Non-pigmented ciliary epithelial cell (primary cell): Measurements from ENCODE around the gene SLC2A4RG.

Experiments
- DNase-seq: peaks from one replicate; pipeline ENCODE4 v3.0.0-alpha.2; 2010; ENCODE audit warnings: low read depth

Gene SLC2A4RG, protein sequence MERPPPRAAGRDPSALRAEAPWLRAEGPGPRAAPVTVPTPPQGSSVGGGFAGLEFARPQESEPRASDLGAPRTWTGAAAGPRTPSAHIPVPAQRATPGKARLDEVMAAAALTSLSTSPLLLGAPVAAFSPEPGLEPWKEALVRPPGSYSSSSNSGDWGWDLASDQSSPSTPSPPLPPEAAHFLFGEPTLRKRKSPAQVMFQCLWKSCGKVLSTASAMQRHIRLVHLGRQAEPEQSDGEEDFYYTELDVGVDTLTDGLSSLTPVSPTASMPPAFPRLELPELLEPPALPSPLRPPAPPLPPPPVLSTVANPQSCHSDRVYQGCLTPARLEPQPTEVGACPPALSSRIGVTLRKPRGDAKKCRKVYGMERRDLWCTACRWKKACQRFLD

DNA sequence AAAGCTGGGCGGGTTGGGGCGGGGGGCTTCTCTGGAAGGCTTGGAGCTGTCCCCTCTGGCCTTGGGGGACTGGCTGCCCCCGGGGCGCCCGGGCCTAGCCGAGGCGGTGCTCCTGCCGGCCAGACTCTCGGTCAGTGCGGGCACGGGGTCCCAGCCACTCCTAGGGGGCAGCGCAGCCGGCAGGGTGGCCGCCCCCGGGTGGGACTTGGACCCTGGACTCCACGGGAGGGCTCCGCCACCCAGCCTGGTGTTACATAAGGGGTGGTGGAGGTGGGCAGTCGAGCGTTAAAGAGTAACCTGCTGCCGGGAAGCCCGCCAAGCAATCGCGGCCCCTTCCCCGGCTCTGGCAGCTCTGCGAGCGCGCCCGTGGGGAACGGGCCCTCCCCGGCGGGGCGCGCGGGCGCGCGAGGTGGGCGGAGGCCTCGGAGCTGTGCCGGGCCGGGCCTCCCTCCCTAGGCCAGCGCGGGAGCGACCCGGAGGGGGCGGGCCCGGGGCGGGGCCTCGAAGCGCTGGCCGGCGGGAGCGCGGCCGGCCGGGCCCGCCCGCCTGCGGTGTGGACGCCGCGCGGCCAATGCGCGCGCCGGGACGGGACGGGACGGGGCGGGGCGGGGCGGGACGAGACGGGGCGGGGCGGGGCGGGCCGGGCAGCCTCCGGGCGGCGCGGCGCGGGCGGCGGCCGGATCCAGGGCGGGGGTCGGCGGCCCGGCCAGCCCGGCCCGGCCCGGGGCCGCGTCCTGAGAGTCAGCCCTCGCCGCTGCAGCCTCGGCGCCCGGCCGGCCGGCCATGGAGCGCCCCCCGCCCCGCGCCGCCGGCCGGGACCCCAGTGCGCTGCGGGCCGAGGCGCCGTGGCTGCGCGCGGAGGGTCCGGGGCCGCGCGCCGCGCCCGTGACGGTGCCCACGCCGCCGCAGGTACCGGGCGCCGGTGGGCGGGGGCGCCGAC lies at the start of gene SLC2A4RG:
Gene SLC2A4RG (plus strand): TSS at position 647 of the 940 bp plus-strand sequence. CDS start 137 bp downstream, at position 784.
- DNase-seq, result no peak

GRCh38 chr20:63690003-63690897 lies 49.3 kb upstream of the SLC2A4RG start:
- no peak for DNase-seq

DNA sequence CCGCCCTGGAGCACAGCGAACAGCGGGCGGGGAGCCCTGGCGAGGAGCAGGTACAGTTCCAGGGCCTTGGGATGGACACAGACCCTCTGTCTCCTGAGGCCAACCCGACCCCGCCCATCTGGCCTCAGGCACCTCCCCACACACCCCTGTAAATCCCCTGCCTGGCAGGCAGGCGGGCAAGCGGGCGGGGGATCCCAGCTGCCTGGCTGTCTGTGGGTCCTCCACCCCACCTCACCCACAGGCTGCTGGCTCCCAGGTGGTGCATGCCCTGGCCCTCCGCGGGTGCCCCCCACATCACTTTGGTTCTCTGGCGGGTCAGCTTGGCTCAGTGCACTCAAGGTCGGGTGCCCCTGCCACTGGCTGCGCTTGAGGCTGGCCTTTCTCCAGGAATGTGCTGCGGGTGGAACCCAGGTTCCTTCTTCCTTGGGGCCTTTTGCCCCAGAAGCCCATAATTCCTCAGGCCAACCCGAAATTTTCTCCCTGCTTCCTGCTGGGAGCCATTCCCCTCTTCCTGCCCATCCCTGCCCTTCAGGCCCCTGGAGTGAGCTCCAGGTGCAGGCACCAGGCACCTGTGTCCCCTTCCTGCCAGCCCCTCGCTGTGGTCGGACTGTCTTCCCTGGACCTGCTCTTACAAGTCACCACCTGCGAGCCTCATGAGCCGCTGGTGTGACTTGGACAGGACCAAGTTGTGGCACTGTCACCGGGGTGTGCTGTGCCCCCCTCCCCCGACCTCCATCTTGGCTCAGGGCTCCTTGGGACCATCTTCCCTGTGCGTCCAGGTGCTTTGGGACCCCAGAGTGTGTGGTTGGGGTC lies 48.5 kb upstream of the SLC2A4RG start:
- DNase-seq, result no peak

DNA sequence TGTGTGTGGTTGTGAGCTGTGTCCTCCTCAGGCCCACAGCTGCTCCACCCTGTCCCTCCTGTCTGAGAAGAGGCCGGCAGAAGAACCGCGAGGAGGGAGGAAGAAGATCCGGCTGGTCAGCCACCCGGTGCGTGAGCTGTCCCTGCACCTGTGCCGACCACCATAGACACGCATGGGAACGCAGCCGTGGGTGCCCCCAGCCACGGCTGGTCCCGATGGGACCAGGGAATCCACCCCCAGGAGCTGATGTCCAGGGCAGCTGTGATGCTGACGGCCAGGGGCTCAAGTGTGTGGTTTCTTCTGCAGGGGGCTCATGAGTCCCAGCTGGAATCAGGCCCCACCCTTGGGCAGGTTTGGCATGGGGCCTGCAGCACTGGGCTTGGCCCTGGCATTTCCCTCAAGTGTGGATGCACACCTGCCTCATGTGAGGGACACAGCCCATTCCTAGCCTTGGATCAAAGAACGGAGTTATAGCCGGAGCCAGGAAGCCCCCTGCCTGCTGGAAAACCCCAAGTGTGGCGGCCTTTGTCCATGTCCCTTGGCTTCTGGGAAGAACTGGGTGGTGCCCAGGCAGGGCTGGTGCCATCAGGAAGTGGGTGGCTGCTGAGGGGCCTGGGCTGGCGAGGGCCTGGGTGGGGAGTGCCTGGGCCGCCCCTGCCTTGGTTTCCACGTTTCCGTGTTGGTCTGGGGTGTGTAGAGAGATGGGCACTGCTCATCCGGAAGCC lies 47.7 kb upstream of the SLC2A4RG start:
- no peak for DNase-seq

GRCh38 chr20:63692436-63693082 lies 47.0 kb upstream of the SLC2A4RG start:
- DNase-seq, result no peak

DNA sequence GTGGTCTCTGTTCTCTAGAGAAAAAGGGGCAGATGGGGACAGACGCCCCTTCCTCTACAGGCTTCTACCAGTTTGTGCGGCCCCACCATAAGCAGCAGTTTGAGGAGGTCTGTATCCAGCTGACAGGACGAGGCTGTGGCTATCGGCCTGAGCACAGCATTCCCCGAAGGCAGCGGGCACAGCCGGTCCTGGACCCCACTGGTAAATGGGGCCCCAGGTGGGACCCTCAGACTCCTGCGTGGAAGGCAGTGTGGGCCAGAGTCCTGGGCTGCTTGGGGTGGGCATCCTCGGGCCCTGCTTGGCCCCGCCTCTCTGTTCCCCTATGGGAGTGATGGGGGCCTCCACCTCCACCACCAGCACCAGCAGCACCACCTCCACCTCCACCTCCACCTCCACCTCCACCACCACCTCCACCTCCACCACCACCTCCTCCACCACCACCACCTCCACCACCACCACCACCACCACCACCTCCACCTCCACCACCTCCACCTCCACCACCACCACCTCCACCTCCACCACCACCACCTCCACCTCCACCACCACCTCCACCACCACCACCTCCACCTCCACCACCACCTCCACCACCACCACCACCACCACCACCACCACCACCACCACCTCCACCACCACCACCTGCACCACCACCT lies 46.4 kb upstream of the SLC2A4RG start:
- DNase-seq, result no peak

DNA sequence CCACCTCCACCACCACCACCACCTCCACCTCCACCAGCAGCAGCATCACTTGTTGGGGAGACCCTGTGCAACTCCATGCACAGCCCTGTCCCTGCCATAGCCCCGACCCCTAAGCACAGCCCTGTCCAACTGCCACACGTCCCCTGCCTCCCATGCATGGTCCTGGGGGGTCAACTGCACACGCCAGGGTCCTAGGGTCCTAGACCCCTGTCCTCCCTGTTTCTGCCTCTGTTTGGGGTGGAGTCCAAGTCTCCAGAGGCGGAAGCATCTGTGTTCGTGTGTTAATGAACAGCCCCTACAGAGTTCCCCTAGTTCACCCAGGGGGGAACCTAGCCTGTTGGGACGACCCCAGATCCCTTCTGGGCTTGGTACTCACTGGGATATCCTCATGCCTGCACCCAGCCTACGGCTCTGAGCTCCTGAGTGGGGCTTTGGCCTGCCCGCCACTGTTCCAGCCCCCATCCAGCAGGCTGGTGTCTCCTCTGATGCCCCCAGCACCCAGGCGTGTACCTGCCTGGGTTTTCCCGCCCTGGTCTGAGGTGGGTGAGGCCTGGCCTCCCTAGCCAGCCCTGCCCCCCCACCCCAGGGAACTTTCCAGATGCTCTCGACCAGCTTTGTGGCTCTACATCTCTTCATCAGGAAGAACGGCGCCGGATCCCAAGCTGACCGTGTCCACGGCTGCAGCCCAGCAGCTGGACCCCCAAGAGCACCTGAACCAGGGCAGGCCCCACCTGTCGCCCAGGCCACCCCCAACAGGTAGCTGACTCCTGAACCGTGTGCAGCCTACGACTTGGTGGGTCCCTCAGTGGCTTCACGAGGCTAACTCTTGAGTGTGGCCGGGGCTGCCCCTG lies 45.6 kb upstream of the SLC2A4RG start:
- DNase-seq, result no peak

GRCh38 chr20:63694584-63695423 lies 44.8 kb upstream of the SLC2A4RG start:
- no peak for DNase-seq

DNA sequence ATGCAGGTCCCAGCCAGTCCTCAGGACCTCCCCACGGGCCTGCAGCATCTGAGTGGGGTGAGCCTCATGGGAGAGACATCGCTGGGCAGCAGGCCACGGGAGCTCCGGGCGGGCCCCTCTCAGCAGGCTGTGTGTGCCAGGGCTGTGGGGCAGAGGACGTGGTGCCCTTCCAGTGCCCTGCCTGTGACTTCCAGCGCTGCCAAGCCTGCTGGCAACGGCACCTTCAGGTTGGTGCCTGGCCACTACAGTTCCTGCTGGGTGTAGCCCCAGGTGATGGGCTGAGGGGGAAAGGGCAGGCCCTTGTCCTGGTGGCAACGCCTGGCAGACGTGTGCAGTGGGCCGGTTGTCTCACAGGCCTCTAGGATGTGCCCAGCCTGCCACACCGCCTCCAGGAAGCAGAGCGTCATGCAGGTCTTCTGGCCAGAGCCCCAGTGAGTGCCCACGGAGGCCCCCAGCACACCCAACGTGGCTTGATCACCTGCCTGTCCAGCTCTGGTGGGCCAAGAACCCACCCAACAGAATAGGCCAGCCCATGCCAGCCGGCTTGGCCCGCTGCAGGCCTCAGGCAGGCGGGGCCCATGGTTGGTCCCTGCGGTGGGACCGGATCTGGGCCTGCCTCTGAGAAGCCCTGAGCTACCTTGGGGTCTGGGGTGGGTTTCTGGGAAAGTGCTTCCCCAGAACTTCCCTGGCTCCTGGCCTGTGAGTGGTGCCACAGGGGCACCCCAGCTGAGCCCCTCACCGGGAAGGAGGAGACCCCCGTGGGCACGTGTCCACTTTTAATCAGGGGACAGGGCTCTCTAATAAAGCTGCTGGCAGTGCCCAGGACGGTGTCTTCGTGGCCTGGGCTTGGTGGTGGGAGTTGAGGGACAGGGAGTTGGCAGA lies 43.9 kb upstream of the SLC2A4RG start:
- DNase-seq, result no peak

DNA sequence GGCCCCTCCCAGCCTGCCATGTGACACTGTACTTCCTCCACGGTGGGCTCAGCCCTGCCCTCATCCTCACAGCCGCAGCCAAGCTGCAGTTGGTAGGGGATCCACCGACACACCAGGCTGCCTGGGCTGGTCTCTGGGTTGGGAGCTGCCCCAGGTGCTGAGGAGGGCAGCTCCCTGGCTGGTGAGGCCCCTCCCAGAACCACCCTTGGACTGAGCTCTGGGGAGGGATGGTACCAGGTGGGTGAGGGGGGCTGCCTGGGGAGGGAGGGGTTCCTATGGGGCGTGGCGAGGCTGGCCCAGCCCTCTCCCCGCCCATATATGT lies 43.3 kb upstream of the SLC2A4RG start:
- DNase-seq, result no peak

- no peak for DNase-seq
These were observed 42.8 kb upstream of the SLC2A4RG start, which contains the start of gene TNFRSF6B for GRCh38 chr20:63696628-63697356. TSS of gene TNFRSF6B (plus strand) at chr20:63696652. CDS start at chr20:63696768, 116 bp downstream.

DNA sequence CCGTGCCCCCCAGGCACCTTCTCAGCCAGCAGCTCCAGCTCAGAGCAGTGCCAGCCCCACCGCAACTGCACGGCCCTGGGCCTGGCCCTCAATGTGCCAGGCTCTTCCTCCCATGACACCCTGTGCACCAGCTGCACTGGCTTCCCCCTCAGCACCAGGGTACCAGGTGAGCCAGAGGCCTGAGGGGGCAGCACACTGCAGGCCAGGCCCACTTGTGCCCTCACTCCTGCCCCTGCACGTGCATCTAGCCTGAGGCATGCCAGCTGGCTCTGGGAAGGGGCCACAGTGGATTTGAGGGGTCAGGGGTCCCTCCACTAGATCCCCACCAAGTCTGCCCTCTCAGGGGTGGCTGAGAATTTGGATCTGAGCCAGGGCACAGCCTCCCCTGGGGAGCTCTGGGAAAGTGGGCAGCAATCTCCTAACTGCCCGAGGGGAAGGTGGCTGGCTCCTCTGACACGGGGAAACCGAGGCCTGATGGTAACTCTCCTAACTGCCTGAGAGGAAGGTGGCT lies 42.2 kb upstream of the SLC2A4RG start:
- DNase-seq, result no peak

DNA sequence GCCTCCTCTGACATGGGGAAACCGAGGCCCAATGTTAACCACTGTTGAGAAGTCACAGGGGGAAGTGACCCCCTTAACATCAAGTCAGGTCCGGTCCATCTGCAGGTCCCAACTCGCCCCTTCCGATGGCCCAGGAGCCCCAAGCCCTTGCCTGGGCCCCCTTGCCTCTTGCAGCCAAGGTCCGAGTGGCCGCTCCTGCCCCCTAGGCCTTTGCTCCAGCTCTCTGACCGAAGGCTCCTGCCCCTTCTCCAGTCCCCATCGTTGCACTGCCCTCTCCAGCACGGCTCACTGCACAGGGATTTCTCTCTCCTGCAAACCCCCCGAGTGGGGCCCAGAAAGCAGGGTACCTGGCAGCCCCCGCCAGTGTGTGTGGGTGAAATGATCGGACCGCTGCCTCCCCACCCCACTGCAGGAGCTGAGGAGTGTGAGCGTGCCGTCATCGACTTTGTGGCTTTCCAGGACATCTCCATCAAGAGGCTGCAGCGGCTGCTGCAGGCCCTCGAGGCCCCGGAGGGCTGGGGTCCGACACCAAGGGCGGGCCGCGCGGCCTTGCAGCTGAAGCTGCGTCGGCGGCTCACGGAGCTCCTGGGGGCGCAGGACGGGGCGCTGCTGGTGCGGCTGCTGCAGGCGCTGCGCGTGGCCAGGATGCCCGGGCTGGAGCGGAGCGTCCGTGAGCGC lies 41.6 kb upstream of the SLC2A4RG start:
- no peak for DNase-seq

DNA sequence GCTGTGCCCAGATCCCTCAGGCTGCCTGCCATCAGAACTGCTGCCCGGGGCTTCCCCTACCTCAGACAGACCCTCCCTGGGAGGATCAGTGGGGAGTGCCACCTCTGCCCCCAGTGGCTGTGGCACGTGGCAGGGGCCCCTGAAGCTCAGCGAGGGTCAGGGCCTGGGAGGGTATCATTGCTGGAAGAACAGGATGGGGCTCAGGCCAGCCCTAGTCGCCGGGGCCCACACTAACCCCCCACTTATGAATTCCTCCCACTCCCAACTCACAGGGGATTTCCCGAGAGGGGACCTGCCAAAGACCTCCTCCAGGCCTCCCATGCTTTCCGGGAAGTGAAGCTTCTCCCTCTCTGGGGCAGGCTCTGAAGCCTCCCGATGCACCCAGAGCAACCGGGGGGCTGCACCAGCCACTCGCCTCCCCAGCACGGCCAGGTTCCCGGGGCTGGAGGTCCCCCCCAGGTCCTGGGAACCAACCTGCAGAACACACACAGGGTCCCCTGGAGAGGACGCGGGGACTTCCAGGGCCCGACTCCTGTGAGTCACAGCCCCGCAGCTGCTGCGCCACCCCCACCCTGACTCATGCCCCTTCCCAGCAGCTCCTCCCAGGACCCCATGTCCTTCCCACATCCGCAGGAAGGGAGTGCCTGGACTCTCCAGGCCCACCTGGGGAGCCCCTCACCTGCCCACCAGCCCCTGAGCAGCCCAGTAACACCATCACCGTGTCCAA lies 40.7 kb upstream of the SLC2A4RG start:
- DNase-seq, result peak; percentile 71
